Measurements from ENCODE around the gene AAK1. TPM values are rescaled to one million over a fixed set of nuclear protein-coding genes. Genes with fewer than 3 reads are reported as not detected.

Gene AAK1
- total RNA-seq, 1 donor from 2014 or later: 45.5 TPM

DNA sequence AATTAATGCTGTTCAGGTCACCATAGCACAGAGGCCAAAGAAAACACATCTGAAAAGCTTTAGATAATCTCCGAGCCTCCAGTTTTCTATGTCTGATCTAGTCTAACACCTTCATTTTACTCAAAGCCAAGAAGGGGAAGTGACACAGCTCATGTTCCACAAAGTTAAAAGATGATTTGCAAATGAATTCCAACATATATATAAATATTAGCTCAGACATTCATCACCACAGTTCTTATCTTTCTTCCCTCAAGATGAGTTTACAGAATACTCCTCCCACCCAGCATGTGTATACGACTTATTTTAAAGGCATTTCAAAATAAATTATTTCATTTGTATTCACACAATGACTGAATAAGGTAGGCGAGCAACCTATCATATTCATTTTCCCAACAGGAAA is 82.4 kb downstream of the AAK1 start:
- no peak overlapping the region for H3K27ac Mint-ChIP-seq
- TF ChIP-seq, protein P1, sequence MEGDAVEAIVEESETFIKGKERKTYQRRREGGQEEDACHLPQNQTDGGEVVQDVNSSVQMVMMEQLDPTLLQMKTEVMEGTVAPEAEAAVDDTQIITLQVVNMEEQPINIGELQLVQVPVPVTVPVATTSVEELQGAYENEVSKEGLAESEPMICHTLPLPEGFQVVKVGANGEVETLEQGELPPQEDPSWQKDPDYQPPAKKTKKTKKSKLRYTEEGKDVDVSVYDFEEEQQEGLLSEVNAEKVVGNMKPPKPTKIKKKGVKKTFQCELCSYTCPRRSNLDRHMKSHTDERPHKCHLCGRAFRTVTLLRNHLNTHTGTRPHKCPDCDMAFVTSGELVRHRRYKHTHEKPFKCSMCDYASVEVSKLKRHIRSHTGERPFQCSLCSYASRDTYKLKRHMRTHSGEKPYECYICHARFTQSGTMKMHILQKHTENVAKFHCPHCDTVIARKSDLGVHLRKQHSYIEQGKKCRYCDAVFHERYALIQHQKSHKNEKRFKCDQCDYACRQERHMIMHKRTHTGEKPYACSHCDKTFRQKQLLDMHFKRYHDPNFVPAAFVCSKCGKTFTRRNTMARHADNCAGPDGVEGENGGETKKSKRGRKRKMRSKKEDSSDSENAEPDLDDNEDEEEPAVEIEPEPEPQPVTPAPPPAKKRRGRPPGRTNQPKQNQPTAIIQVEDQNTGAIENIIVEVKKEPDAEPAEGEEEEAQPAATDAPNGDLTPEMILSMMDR (conservative IDR thresholded peaks at IDR 0.05): no peak
- H3K4me1 Mint-ChIP-seq (ENCODE audit: unreplicated experiment): peaks cover 16% of the 10 kb centered on the region
- H3K27me3 Mint-ChIP-seq: no peaks in the 10 kb centered on the region
- DNase-seq (ENCODE audit: extremely low spot score, unreplicated experiment): no peak
- no peaks in the 10 kb centered on the region for H3K36me3 Mint-ChIP-seq
- no peak overlapping the region for H3K4me3 Mint-ChIP-seq
- H3K9me3 Mint-ChIP-seq: no peaks in the 10 kb centered on the region

DNA sequence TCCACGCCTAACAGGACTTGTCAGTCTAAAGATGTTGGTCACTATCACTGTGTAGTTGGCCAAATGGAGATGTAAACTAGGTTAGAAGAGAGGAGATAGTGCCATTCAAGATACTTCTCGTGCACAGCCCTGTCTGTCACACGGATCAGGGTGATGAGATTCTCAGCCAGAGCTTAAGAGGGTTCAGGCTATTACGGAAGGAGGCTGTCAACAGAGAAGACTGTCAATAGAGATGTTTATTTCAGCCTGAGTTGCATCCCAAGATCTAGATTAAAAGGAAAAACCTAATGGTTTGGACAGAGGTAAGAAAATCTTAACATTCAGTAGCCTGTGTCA is 83.4 kb downstream of the AAK1 start:
- no peak for DNase-seq (ENCODE audit: extremely low spot score, unreplicated experiment)
- TF ChIP-seq, protein P1 (conservative IDR thresholded peaks at IDR 0.05): no peak
- peaks cover 13% of the 10 kb centered on the region for H3K4me1 Mint-ChIP-seq (ENCODE audit: unreplicated experiment)
- no peak overlapping the region for H3K4me3 Mint-ChIP-seq
- H3K27ac Mint-ChIP-seq: peak overlapping the region; percentile 46
- H3K9me3 Mint-ChIP-seq: no peaks in the 10 kb centered on the region
- no peaks in the 10 kb centered on the region for H3K36me3 Mint-ChIP-seq
- H3K27me3 Mint-ChIP-seq: no peaks in the 10 kb centered on the region

DNA sequence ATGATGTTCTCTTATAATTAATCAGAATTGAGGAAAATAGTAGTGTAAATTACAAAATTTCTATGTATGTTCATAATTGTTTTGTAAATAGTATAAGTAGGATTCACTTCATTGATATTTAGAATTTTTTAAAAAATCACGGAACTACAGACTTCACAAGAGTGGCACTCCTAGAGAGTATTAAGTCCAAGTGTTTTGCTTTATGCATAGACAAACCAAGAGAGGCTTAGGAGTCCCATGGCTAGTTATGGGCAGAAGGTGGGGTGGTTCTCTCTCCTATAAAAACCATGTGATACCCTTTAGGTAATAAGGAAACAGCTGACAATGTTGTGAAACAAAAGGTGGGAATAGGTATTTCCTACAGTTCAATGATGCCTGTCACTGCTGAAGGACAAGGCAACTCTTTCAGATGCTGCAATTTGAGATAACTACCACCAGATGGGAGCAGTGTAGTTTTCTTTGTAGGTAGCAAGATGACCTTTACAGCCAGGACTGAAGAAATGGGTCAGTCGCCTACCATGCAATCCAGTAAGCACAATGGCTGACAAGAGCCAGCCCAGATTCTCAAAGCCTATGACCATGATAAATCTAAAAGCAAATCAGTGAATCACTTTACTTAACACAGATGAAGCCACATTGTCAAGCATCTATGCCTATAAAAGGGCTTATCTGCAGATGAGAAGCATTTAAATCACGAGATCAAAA is 83.9 kb downstream of the AAK1 start:
- DNase-seq (ENCODE audit: extremely low spot score, unreplicated experiment): no peak
- H3K9me3 Mint-ChIP-seq: no peaks in the 10 kb centered on the region
- no peaks in the 10 kb centered on the region for H3K36me3 Mint-ChIP-seq
- peaks cover 7% of the 10 kb centered on the region for H3K4me1 Mint-ChIP-seq (ENCODE audit: unreplicated experiment)
- no peaks in the 10 kb centered on the region for H3K27me3 Mint-ChIP-seq
- no peak overlapping the region for H3K4me3 Mint-ChIP-seq
- H3K27ac Mint-ChIP-seq: peak overlapping the region; percentile 46
- TF ChIP-seq, protein P1 (conservative IDR thresholded peaks at IDR 0.05): peak; percentile 74

DNA sequence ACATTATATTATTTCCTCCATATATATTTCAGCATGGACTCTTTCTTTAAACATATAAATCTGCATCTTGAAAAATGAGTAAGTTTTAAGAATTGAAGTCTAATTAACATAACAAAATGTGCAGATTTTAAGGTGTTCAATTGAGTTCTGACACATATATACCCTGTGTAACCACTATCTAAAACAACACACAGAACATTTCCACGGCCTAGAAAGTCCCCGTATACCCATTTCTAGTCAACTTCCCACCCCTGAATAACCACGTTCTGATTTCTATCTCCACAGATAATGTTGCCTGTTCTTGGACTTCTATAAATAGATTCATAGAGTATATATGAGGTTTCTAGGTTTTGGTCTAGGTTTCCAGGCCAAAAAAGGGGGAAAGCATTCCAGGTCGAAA is 87.5 kb downstream of the AAK1 start:
- no peak for DNase-seq (ENCODE audit: extremely low spot score, unreplicated experiment)
- no peaks in the 10 kb centered on the region for H3K9me3 Mint-ChIP-seq
- TF ChIP-seq, protein P1 (conservative IDR thresholded peaks at IDR 0.05): no peak
- no peak overlapping the region for H3K4me3 Mint-ChIP-seq
- no peak overlapping the region for H3K27ac Mint-ChIP-seq
- no peaks in the 10 kb centered on the region for H3K27me3 Mint-ChIP-seq
- peaks cover 11% of the 10 kb centered on the region for H3K36me3 Mint-ChIP-seq
- peaks cover 7% of the 10 kb centered on the region for H3K4me1 Mint-ChIP-seq (ENCODE audit: unreplicated experiment)

DNA sequence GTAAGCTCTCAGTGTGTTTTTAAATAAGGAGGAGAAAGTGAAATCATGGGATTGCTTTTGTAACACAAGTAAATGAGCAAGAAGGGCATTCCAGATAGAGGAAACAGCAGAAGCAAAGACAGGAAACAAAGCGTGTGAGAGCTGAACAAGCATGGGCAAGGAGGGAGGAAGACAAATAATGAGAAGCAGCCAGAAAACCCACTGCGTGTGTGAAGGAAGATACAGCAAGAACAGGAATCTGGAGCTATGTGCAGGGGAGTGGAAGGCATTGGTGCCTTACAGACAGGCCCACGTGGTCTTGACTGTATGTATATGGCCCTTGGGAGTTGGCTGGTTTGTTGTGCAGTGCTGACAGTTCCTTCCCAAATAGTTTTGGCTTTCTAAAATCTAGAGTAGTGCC is 88.6 kb downstream of the AAK1 start:
- no peak overlapping the region for H3K27ac Mint-ChIP-seq
- peaks cover 14% of the 10 kb centered on the region for H3K36me3 Mint-ChIP-seq
- no peak overlapping the region for H3K4me3 Mint-ChIP-seq
- no peaks in the 10 kb centered on the region for H3K9me3 Mint-ChIP-seq
- H3K27me3 Mint-ChIP-seq: no peaks in the 10 kb centered on the region
- H3K4me1 Mint-ChIP-seq (ENCODE audit: unreplicated experiment): peaks cover 5% of the 10 kb centered on the region
- DNase-seq (ENCODE audit: extremely low spot score, unreplicated experiment): no peak
- TF ChIP-seq, protein P1 (conservative IDR thresholded peaks at IDR 0.05): no peak
